Mononuclear cell (primary cell): ENCODE data around the gene NPY5R. TPM values are rescaled to one million over a fixed set of nuclear protein-coding genes. Genes with fewer than 3 reads are reported as not detected.

Experiments
- H3K27me3 ChIP-seq: 2 replicates; pipeline ENCODE4 v1.6.0; 2011; ENCODE audit warnings: low read length, control low read depth; ENCODE audit not compliant: insufficient read depth
- H3K4me1 ChIP-seq: 2 replicates; pipeline ENCODE4 v1.5.1; 2011; ENCODE audit warnings: mild to moderate bottlenecking, low read length, control low read depth; ENCODE audit not compliant: insufficient read depth
- H3K4me3 ChIP-seq: 2 replicates; pipeline ENCODE4 v1.5.1; 2011; ENCODE audit warnings: mild to moderate bottlenecking, low read length, moderate library complexity
- H3K9me3 ChIP-seq: 2 replicates; pipeline ENCODE4 v1.5.1; 2011; ENCODE audit warnings: low read depth, mild to moderate bottlenecking, control low read depth, low read length
- total RNA-seq: library from RNA; depleted of rRNA; stranded (reverse); fragments of >200 nt; gene quantifications from one replicate; pipeline ENCODE4 v1.2.3, GENCODE V29; 2012

NPY5R gene
- not detected for total RNA-seq

DNA sequence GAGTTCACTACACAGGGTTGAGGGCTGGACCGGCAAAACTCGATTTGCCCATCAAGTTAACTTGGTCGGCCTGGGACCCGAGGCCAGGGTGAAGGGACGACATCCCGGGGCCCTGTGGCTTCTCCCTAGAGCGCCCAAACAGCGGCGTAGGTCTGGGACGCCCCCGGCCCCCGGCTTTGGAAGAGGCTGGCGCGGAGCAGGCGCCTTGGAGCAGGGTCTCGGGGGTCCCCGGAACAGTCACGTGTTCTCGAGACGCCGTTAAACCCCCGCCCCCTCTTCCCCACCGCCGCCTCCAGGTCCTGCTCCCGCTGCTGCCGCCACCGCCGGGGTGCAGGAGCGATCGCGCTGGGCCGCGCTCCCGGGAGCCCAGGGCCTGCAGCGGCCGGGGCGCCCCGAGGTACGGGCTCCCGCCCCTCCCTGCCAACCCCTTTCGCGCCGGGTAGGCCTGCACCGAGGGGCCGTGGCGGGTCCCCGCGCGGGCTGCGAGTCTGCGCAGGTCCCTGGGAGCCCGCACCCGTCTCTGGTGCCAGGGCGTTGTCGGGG lies at the start of gene NPY5R:
NPY5R (plus strand) TSS at position 289 of the 543 bp plus-strand sequence. CDS start 6,382 bp downstream, outside the sequence.
- Histone ChIP-seq H3K27me3 (peaks cover 67% of the 10 kb centered on the region), H3K4me1 (no peaks in the 10 kb centered on the region), H3K4me3 (no peak within 1 kb of the TSS), H3K9me3 (no peaks in the 10 kb centered on the region)

DNA sequence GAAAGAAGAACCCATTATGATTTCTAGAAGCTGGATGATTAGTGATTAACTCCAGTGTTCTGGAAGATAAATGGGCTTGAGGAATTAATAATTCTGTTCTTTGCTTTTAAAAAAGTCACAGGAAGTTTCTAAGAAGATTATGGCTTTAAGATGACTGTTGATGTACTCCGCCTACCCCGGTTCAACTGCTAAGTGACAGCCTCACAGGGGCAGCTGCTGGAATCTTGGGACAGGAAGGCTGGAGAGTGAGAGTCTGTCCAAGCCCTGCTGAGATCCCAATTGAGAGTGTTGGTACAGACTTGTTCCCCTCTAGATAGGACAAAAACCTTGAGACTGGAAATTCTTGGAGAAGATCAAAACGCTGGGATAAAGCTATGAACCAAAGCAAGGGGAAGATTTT lies 48.6 kb upstream of the NPY5R start:
- no peaks in the 10 kb centered on the region for H3K27me3 ChIP-seq
- no peaks in the 10 kb centered on the region for H3K4me1 ChIP-seq
- no peaks in the 10 kb centered on the region for H3K9me3 ChIP-seq
- H3K4me3 ChIP-seq, result no peak overlapping the region

DNA sequence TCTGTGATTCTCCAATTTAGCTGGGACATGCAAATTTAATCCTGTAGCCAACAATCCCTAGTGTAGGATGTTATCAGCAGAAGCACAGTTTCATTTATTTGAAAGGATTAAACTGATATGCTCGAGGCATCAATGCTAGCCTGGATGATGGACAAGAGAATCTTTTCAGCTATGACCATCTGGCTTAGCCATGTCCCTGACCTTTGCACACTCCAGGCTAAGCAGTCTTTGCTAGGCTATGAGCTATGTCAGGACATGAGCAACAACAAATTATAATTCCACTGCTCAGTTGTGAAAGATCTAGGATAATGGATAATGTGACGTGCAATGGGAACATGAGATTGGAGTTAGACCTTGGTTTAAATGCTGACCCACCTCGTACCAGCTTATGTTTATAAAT lies 43.2 kb upstream of the NPY5R start:
- Histone ChIP-seq H3K4me3 (no peak overlapping the region), H3K9me3 (no peaks in the 10 kb centered on the region), H3K4me1 (no peaks in the 10 kb centered on the region), H3K27me3 (no peaks in the 10 kb centered on the region)

DNA sequence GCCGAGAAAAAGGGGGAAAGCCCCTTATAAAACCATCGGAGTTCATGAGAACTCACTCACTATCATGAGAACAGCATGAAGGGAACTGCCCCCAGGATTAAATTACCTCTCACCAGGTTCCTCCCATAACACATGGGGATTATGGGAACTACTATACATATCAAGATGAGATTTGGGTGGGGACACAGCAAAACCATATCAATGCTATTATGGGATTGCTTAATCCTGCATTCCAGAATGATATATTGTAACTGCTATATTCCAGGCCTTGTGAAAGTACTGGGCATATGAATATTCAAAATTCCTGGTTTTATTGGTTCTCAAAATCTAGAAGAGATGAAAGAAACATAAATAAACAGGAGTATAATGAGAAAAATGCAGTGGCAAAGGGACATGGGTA lies 40.6 kb upstream of the NPY5R start:
- no peaks in the 10 kb centered on the region for H3K9me3 ChIP-seq

DNA sequence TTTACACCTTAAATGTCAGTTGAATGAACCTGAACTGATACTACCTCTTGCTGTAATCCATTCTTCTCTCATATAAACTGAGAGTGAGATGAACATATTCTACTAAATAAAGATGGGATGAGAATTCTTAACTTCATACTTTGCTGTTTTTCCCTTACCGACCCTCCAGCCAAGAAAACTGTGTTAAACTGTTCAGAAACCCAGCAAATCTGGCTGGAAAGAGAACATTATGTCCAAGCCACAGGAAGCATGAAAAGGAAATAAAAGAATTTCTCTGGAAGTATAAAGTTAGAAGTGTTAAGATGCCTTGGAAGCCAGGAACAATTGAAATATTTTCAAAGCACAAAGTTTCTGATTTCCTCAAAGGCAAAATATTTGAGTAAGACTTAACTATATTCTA lies 34.2 kb upstream of the NPY5R start:
- H3K4me1 ChIP-seq, result no peaks in the 10 kb centered on the region
- no peaks in the 10 kb centered on the region for H3K27me3 ChIP-seq
- no peak overlapping the region for H3K4me3 ChIP-seq
- H3K9me3 ChIP-seq, result no peaks in the 10 kb centered on the region

More for the DNA sequence above, 40.6 kb upstream of the NPY5R start:
- no peaks in the 10 kb centered on the region for H3K27me3 ChIP-seq
- H3K4me1 ChIP-seq, result no peaks in the 10 kb centered on the region
- no peak overlapping the region for H3K4me3 ChIP-seq

DNA sequence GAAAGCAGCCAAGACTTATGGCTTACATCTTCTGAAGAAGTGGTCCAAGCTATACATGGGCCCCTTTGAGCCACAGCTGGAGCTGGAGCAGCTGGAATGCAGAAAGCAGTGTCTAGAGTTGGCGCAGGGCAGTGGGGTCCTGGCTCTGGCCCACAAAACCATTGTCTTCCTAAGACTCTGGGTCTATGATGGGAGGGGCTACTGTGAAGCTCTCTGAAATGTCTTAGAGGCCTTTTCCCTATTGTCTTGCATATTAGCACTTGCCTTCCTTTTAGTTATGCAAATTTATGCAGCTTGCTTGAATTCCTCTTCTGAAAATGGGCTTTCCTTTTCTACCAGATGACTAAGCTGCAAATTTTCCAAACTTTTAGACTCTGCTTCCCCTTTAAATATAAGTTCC lies 26.6 kb upstream of the NPY5R start:
- H3K27me3 ChIP-seq, result no peaks in the 10 kb centered on the region

DNA sequence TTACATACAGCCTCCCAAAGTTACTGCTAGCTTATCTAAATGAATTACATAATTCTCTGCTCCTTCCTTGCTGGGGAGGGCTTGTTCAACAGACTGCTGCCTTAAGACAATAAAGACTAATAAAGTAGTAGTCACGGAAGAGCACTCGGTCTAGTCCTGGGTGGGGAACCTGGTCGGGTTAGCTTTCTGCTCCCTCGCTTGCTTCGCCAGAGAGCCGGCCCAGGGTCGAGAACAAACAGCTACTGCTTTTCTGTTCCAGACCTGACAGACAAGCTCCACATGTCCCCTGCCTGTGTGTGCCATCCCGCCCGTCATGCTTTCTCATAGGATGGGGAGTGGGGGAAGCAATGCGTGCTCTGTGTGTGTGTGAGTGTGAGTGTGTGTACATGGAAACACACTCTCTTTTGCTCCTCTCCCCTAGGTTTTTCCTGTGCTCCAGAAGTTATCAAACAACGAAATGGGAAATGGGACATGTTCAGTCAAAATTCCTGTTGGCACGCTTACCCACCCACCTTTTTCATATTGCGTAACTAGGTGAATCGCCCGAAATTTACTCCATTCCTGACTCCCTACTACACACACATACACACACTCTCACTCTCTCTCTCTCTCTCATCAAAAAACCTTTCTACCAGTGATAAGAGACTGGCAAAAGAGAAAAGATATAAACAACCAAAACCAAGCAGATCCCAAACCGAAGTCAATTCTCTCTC lies 12.6 kb upstream of the NPY5R start:
- Histone ChIP-seq H3K4me1 (peaks cover 13% of the 10 kb centered on the region), H3K9me3 (no peaks in the 10 kb centered on the region), H3K27me3 (peaks cover 48% of the 10 kb centered on the region), H3K4me3 (no peak overlapping the region)

More for the DNA sequence above, 26.6 kb upstream of the NPY5R start:
- Histone ChIP-seq H3K4me3 (no peak overlapping the region), H3K4me1 (no peaks in the 10 kb centered on the region), H3K9me3 (no peaks in the 10 kb centered on the region)

DNA sequence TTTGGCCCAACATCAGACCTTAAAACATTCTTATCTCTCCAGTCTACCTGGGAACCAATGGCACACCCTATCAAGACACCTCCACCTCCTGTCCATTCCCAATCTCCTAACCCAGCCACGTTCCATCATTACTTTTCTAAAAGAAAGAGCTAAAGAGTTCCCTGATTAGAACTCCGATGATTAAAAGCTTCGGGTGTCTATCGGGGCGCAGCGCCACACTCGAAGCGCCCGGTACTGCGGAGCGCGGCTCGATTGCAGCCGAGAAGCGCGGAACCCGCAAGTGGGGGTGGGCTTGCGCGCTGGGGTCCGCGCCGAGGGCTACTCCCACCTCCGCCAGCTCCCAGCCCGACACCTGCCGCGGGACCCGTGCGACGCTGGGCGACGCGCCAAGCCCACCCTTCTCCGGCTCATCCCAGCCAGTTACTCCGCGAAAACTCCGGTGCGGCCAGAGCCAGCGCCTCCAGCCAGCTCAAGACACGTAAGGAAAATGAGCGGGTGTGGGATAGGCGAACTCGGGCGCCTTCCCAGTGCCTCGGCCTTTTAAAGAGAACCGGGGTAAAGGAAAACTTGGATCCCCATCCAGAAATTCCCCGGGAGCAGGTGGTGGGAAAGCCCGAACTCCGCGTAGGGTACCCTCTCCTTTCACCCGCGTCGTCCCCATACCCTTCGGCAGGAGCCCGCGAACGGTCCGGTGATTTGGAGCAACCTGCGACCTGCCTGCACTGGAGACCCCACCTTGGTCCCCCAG lies 11.9 kb upstream of the NPY5R start:
- Histone ChIP-seq H3K27me3 (peaks cover 48% of the 10 kb centered on the region), H3K4me1 (peaks cover 13% of the 10 kb centered on the region), H3K4me3 (no peak overlapping the region), H3K9me3 (no peaks in the 10 kb centered on the region)

DNA sequence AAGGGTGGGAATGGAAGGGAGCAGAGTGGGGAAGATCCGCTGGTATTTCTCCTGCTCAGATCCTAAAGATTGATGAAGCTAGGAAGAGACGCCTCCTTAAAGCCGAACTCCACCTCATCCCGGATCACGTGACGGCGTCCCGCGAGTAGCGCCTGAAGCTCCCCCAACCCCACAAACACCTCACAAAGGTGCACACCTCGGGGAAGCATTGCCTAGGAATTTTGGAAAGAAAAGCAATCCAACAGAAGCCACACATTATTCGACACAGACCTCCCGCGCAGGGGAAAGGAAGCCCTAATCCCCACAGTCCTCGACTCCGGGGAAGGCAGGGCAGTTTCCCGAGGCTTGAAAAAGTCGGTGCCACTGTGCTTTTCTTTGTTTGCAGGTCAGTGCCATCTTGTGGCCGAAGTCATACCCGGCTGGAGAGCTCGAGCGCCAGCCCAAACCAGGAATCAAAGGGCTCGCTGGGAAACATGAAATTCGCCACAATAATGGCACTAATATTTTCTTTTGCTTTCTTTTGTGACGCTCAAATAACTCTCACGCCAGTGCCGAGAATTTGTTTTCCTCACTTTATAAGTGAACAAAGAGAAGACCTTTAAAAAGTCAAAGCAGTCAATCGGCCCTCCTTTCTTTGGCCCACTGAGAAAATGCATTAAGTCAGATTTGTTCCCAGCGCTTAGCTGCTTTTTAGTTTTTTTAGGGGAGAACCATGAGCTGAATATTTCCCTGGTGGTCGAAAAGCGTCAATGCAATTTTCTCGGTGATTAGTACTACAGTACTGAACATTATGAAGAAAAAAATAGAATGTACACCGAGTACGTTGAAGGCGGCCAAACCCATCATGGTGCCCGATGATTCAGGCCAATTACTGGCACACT lies 10.9 kb upstream of the NPY5R start, which contains the start of gene NPY1R:
NPY1R (minus strand) TSS at position 71 of the 881 bp plus-strand sequence. CDS start 6,042 bp downstream, outside the sequence.
- Histone ChIP-seq H3K4me3 (no peak within 1 kb of the TSS), H3K4me1 (peaks cover 13% of the 10 kb centered on the region), H3K9me3 (no peaks in the 10 kb centered on the region), H3K27me3 (peaks cover 48% of the 10 kb centered on the region)

DNA sequence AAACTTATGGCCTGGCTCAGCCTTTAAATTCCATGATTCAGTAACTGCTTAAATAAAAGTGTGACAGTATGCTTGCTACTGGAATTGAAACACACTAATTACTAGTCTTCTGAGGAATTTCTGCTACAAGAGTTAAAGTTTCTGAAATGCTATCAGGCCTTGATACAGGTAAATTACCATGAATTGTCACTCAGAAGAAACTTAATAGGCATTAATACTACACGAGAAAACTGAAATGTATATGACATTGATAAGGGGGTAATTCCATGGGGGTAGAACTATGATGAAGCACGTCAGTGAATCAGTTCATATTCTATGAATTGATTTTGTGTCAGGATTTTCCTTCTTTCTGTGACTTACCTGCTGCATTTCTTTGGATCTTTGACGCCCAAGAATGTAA lies 8.3 kb upstream of the NPY5R start:
- H3K27me3 ChIP-seq, result peaks cover 43% of the 10 kb centered on the region
- no peaks in the 10 kb centered on the region for H3K9me3 ChIP-seq
- H3K4me3 ChIP-seq, result no peak overlapping the region
- H3K4me1 ChIP-seq, result peaks cover 13% of the 10 kb centered on the region

DNA sequence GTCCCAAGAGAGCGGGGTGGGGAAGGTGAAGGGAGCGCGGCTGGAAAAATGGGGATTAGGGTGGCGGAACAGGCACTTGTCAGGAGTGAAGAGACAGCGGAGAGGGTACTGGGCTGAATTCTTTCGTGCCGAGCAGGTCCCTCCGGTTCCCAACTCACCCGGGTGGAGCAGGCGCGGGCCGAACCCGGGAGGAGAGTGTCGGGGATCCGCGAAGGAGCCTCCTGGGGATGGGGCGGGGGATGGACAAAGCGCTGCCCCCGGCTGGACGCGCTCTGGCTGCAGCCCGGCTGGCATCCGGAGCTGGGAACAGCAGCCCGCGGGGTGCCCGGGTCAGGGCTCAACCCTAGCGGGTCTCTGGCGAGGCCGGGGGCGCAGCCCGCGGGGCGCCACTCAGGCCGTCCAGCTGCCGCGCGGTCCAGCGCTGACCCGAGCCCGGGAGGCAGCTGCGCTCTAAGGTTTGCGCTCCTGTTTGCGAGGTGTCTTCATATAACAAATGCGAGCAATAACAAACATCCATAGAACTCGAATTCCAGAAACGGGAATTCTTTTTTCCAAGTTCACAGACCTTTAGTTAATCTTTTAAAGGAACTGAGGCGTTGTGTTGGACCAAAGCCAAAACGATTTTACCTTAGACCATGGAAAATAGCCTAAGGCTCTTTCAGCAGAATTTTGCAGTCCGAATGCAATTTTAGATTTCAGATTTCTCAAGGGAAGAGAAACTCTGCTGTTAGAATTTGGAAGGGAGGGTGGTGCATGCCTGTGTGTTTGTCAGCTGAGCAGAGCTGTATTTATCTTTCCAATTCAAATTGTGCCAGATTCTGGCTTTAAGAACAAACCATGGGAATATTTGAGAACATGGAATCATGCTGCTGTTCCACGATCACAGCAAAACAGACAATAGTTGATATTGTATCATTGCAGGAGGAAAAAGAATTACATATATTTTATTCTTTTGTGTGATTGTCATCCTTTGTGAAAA lies 744 bp downstream of the NPY5R start:
- Histone ChIP-seq H3K4me1 (no peaks in the 10 kb centered on the region), H3K9me3 (no peaks in the 10 kb centered on the region), H3K27me3 (peaks cover 63% of the 10 kb centered on the region), H3K4me3 (no peak overlapping the region)

DNA sequence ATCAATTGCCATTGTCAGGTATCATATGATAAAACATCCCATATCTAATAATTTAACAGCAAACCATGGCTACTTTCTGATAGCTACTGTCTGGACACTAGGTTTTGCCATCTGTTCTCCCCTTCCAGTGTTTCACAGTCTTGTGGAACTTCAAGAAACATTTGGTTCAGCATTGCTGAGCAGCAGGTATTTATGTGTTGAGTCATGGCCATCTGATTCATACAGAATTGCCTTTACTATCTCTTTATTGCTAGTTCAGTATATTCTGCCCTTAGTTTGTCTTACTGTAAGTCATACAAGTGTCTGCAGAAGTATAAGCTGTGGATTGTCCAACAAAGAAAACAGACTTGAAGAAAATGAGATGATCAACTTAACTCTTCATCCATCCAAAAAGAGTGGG lies 7.0 kb downstream of the NPY5R start:
- H3K27me3 ChIP-seq, result peaks cover 19% of the 10 kb centered on the region
- H3K9me3 ChIP-seq, result no peaks in the 10 kb centered on the region
- H3K4me3 ChIP-seq, result no peak overlapping the region
- H3K4me1 ChIP-seq, result no peaks in the 10 kb centered on the region

DNA sequence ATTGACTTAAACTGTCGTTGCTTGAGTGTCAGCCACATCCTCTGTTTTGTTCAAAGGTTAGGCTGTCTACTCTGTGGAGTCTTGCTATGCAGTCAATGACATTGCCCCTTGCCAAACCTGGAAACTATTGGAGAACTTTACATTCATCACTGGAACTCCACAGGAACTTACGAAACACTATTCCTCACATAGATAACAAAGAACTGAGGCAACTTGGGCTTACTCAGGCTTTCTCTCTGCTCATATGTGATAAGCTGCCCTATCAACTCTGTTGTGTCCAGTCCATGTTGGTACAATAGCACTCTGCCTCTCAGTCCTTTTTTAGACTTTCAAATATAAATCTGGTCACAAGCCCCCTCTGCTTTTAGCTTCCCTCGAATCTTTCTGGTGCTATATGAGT lies 9.4 kb downstream of the NPY5R start:
- Histone ChIP-seq H3K4me3 (no peak overlapping the region), H3K4me1 (no peaks in the 10 kb centered on the region), H3K9me3 (no peaks in the 10 kb centered on the region), H3K27me3 (no peaks in the 10 kb centered on the region)

DNA sequence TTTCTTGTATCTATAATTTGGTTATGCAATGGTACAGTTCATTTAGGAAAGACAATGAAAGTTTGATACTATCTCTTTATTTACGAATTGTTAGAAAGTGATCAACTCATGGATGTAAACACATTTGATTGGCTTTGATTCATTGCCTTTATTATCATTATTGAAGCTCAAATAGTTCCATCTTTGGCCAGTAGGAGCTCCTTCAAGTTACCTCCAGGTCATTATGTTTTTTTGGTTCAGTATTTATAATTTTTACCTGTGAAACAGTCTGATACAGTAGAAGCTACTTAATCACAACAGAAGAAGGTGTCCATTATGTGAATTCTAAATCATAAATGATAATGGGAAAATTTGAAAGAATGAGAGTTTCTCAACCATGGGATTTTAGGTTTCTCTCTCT lies 12.4 kb downstream of the NPY5R start:
- H3K27me3 ChIP-seq, result no peaks in the 10 kb centered on the region
- no peaks in the 10 kb centered on the region for H3K9me3 ChIP-seq

More for the DNA sequence above, 12.4 kb downstream of the NPY5R start:
- no peaks in the 10 kb centered on the region for H3K4me1 ChIP-seq
- H3K4me3 ChIP-seq, result no peak overlapping the region
